GM21390 (cell line): Measurements from ENCODE around the gene SPATA3.
"Not testable (repeated sequence)": the region's sequence is repeated elsewhere in the genome, so short reads cannot be mapped to it uniquely, and the experiment has no call there.

Experiments used
- ATAC-seq: cut with Tn5 transposase; IDR thresholded peaks from one replicate; pipeline ENCODE4 v1.9.1; 2021; ENCODE audit not compliant: unreplicated experiment

The SPATA3 gene

DNA sequence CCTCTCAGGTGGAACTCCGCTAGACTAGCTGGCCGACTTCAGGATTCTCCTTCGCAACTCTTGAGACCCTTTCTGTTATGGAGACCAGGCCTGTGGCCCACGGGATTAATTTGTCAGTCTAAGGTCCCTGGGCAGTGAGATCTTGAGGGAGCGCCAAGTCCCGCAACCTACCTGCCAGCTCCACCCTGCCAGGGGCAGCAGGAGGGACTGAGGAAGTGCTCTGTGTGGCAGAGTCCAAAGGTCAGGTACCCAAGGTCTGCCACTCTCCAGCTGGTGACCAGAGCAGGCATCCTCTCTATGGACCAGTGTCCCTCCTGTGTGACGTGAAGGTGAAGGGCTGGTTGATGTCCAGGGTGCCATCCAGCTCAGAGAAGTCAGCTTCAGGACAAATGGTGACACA, 4.3 kb upstream of the SPATA3 start:
- no peak for ATAC-seq

DNA sequence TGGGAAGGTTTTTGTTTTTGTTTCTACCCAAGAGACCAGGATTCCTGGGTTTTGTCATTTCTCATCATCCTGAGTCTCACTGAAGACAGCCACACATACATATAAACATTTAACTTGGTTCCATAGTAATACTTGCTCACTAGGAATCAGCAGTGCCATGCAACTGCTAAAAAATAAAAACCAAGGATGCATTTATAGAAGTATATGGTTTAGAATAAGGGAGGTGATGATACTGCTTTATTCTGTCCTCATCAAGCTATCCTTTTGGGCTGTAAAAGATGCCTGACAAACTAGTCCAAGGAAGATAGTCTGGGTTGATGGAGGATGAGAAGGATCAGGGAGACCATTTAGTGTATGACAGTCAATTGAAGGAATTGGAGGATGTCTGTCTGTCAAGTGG, 740 bp downstream of the SPATA3 start:
- ATAC-seq = no peak

DNA sequence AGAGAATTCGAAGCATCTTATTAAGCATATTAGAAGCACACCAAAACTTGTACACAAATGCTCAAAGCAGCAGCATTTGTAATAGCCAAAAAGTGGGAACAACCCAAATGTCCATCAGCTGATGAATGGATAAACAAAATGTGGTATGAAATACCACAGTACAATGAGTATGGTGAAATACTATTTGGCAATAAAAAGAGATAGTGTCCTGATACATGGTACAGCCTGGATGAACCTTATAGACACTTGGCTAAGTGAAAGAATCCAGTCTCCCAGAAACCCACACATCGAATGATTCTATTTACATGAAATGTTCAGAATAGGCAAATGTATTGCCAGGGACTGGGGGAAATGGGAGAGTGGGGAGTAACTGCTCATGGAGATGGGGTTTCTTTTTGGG, 3.0 kb downstream of the SPATA3 start:
- ATAC-seq = no peak

DNA sequence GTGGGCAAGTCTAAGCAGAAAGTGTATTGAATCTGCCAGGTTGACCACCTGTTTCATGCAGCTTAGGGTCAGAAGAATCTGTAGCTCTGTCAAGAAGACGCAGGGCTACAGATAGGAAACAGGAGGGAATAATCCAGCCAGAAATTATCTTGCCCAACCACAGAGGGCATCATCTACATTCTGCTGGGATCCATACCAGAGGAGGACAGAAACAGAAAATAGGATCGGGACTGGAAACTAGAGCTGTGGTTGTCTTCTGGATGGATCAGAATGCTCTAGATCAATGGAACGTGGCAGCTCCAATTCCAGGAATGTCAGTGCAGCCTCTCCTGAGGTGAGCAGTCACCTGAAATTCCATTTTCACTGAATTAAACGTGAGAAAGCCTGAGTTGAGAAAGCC, 3.6 kb downstream of the SPATA3 start:
- no peak for ATAC-seq

DNA sequence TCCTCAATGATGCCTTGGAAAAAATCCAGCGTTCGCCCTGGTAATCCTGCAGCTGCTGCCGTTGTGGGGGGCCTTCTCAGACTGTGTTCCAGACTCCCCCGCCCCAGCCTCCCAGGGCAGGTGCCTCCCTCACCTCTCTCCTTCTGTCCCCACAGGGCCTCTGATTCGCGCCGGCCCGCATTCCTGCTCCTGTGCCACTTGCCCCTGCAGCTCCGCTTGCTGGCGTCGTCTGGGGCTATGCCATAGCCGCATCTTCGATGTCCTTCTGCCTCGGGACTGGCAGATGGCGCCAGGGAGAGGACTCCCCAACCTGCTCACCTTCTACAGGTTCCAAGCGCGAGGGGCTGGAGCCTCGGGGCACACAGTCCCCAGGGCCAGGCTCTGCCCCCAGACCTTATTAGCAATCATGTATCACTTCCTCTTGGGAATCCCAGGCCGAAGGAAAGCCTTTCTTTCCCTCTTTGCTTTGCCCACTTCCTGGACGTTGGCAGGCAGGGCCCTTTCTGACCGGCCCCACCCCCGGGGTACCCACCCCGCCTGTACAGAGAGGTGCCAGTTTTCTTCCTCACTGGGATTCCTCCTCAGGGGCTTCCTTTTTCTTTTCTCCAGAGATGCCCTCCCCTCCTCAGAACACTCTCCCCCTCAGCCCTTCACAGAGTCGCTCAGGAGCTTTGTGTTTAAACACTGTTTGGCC, 4.4 kb downstream of the SPATA3 start:
- ATAC-seq = no peak

DNA sequence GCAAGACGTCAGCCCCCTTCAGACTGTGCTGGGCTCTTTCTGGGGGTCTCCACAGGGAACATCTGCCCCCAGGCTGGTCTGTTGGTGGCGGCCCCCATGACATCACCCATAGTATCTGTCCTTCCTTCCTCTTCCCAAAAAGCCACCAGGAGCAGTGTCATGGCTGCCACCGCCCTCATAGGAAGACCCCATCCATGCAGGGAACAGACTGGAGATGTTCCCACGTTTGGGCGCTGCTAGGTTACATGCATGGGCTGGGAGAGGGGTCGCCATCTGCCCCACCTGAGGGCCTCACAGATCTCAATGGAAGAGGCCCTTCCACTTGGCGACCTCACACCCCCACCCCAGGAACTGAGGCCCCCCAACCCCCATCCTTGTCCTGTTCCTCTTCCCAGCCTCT, 5.1 kb downstream of the SPATA3 start:
- no peak for ATAC-seq

DNA sequence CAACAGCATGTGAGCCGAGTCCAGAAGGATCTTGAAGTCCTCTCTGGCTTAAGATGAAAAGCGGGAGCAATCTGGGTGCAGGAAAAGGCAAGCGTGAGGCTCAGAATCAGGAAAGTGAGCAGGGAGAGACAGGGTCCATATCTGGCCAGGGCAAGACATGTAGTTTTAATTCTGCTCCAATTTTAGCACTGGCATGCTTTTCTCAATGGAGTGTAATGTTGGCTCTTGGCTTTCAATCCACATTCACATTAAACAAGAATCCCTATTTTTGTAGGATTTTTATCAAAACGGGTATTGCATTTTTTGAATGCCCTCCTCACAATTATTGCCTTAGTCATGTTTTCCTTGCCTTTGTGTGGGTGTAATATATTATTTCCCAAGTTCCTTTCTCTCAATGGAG, 6.0 kb downstream of the SPATA3 start:
- no peak for ATAC-seq

DNA sequence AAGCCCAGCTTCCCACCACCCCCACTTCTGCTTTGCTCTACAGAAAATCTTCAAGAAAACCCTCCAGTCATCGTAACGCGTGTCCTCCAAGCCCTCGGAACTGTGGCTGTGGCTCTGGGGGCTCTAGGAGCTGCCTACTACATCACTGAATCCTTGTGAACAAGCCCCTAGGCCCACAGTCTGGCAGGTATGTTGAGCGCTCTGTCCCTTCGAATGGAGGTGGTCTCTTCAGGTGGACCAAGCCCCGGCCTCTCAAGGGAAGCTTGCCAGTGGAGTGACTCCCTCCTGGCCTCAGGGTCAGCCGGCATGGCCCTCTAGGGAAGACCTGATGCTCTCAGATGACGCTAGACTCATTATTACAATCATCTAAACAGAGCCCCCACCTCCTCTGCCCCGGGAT, 6.7 kb downstream of the SPATA3 start:
- ATAC-seq = no peak

DNA sequence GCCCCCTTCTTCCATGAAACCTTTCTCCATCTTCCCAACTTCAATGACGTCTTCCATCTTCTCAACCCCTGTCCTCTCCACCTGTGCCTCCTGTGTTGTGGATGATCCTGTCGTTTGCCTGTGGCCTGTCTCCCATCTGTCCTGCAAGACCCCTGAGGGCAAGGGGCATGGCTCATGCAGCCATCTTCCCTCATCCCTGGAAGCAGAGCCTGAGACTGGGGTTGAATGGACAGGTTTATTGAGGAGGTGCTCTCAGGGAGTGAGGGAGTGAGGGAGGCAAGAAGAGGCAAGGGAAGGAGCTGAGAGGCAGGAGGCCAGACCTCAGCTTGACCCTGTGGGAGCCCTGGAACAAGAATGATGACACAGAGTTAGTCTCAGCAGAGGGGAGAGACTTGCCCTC, 7.3 kb downstream of the SPATA3 start:
- ATAC-seq = no peak

DNA sequence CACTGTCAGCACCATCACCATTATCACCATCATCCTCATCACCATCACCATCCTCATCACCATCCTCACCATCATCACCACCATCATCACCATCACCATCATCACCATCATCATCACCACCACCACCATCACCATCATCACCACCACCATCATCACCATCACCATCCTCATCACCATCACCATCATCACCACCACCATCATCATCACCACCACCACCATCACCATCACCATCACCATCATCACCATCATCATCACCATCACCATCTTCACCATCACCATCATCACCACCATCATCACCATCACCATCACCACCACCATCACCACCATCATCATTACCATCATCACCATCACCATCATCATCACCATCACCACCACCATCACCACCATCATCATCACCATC, 9.0 kb downstream of the SPATA3 start:
- ATAC-seq = not testable (repeated sequence)

DNA sequence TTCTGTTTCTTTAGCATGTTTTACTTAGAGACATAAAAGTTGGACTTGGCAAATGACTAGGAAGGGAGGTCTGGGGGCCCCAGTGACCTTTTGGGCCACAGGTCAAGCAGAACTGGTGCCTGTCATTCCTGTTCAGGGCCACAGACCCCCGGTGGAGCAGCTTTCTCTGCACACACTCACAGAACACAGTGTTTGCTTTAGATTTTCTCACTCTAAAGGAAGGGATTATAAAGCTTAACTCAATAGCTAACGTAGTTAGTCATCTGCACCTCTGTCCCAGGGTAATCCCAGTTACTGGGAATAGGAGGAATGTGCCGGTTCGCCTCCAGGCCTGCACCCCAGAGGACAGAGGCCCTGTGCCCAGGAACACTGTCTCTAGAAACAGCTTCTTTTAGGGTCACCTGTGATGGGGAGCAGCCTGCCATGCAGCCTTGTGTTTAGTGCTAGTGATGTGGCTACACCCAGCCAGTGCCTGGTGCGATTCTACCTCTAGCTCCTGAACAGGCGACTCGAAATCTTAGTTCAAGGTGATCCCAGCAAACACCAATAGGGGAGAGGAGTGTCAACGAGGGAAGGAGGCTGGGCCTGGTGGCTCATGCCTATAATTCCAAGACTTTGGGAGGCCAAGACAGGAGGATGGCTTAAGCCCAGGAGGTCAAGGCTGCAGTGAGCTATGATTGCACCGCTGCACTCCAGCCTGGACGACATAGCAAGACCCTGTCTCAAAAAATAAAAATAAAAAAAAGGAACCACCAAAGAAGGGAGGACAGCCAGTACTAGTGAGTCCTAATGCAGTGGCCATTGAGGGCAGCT, 11.6 kb downstream of the SPATA3 start:
- no peak for ATAC-seq

DNA sequence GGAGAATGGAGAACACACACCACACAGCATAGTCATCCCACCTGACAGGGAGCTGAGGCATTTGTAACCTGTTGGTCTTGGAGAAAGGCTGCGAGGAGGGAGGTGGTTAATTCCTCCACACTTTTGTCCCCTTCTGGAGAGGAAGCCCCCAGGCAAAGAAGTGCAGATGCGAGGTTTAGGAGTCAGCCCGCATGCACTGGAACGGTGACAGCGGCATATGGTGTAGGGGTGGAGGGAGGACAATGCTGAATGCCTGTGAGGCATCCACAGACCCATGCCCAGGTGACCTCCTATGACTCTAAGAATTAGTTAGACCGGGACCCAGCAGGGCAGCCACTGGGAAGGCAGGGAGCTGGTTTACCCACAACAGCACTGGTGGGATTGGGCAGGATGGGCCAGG, 12.2 kb downstream of the SPATA3 start:
- no peak for ATAC-seq

DNA sequence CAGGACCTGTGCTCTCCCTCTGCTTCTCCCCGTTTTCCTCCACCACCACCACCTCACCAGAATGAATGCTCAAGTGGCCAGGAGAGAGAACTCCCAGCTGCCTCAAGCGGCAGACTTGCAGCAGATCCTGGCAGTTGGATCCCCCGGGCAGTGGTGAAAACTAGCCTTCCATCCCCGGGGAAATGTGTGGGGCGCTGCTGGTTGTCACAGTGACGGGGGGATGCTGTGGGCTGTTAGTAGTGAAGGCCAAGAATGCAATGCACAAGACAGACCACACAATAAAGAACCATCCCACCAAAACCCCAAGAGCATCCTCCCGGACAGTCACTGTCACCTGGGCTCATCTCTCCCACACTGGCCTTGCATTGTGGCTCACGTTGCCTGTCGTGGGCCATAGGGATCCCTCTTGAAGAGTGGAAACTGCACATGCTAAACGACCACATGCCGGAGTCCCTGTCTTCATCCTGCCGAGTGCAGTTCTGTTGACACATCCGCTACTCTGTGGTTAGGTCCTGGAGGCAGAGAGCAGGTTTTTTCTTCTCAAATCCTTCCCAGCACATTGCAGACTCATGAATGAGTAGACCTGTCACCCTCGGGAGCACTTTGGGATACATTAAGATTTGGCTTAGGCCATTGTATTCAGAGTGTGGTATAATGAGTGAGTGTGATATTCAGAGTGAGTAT, 13.5 kb downstream of the SPATA3 start:
- ATAC-seq = no peak

DNA sequence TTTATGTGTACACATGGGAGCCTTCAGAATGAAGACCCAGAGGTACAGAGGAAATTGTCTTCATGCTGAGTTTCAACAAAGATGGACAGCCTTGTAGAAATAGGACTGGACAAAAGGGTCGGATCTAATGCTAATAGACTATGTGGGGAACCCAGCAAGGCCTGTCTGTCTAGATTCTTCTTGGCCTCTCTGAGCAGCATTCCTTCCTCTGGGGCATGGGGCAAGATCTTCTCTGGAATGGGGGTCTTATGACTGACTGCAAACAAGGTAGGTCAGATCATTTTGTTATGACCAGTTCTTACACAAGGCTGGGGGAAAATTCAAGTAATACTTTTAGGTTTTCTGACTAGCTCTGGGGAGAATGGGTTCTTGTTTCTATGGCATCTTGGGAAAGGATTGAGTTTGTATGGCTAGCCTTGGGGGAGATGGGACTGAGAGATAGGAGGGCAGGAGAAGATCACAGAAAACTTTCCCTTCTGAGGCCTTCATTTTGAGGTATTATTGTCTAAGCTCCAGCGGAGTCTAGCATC, 14.3 kb downstream of the SPATA3 start:
- ATAC-seq = no peak

DNA sequence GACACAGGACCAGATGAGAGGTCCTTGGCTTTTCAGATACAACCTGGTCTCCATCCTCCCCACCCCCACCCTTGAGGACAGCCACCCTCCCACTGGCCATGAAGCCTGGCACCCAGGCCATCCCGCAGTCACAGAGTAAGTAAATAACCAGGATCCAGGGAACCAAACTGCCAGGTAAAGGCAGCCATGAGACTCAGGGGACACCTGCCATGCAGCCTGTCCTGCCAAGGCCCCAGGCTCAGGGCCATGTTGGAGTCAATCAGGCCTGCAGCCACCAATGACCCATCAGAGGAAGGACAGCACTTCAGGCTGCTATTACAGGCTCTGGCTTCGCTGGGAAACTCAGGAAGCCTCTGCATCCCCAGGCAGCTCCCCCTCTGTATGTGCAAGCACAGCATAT, 15.6 kb downstream of the SPATA3 start:
- ATAC-seq = no peak

DNA sequence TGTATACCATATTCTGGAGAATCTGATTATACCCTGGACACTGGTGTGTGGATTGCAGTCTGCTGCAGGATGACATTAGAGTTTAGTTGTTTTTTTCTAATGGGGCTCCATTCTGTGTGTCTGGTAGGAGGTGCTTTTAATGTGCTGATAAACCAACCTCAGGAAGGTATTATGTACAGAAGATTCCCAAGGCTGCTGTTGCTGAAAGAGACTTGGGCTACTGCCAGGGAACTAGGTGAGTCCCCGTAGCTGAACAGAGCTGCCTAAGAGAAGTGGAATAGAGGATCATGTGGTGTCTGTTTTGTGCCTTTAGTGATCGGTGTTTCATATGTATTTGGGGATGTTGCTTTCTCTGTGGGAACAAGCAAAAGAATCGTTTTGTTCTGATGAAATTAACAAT, 16.5 kb downstream of the SPATA3 start:
- ATAC-seq = no peak

DNA sequence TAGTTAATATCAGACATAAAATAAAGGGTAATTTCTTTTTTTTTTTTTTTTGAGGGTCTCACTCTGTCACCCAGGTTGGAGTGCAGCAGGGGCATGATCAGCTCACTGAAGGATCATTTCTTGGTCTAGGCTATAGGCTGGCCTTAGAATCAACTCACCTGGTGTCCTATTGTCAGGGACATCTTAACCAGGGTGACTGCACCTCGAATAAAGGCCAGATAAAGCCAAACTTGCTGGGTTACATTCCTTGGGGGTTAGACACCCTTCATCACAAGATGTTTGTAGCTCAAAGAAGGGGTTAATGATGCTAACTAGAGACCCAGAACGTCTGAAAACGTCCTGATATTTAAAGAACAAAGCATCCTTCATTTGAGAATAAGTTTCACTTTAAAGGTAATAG, 17.9 kb downstream of the SPATA3 start:
- ATAC-seq = no peak

DNA sequence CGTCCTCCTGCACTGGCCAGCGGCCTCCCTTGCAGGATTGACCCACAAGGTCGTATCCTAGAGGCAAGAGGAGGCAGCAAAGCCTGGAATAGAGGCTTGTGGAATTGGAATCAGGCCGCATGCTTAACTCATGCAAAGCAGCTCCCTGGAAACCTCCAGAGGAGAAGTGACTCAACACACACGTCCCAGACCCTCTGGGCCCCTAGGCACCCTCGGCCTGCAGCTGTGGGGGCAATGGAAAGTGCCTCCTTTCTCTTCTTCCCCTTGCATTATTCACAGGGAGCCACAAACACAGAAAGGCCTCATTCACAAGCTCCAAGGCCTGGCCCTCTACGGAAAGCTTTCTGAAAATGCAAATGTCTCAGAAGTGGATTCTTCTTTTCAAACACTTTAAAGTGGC, 19.6 kb downstream of the SPATA3 start:
- no peak for ATAC-seq

DNA sequence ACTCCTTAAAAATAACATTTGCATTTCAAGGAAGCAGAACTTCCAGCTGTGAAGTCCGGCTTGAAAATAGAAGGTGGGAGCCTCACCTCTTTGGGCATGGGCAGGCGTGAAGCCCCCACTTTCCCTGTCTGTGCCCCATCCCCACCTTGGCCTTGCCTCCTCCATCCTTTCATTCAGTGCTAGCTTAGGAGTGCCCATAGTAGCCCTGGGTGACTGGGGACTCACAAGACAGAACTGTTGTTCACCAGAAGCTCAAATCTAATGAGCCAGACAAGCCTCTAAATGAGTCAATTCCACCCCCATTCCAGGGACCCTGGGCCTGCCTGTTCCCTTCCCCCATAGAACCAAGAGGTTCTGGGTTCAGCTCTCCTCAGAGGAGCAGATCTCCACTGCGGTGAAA, 20.0 kb downstream of the SPATA3 start:
- no peak for ATAC-seq

DNA sequence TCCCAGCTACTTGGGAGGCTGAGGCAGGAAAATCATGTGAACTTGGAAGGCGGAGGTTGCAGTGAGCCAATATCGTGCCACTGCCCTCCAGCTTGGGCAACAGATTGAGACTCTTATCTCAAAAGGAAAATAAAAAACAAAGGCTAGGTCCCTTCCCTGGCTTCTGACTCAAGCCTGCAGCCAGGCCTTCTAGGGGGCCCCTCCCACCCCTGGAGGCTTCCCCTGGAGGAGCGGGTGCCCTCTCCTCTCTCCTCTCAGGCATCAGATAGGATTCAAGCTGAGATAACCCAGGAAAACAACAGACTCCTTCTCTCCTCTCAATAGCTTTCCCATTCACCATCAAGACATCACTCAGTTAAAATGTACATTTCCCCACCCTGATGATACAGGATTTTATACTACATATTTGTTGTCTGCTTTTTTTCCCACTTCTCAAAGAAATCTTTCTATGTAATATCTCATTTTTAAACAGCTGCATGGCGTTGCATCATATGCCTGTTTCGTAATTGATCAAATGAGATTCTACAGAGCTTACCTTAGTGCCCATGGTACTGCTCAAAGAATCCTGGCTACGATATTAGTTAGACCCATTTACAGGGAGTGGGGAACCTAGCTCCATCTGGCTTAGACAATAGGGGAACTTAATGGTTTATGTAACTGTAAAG, 20.8 kb downstream of the SPATA3 start:
- ATAC-seq = no peak

DNA sequence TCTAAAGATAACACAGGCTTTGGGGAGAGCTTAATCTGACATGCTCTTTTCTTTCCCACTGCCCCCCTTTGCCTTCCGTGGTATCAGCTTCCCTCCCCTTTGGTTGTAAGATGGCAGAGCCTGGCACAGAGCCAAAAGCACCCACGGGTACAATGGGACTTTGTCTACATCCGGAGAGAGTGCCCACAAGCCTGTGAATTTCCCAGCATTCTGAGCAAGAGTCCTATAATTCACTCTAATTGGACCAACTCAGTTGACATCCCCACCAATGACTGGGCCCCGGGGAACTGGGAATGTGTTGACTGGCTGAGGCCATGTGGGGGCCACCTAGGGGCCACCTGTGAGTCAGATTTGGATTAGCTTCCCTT, 21.3 kb downstream of the SPATA3 start:
- no peak for ATAC-seq
